Measurements from ENCODE around the gene DENND2C.

- no peak for TF ChIP-seq FOXP2 (optimal IDR thresholded peaks at IDR 0.05; ENCODE audit: control extremely low read depth, extremely low read length, insufficient read depth)
- TF ChIP-seq POLR2AphosphoS5 (IDR thresholded peaks at IDR 0.05; ENCODE audit: borderline replicate concordance, low read depth, low read length), result no peak
Measured at GRCh38 chr1:114609026-114609425, 60.8 kb downstream of the DENND2C start.
